GM23338 (cell line): ENCODE results near the gene TEX35. TPM values are rescaled to one million over a fixed set of nuclear protein-coding genes. Genes with fewer than 3 reads are reported as not detected.

Experiments
- ATAC-seq: fragments of 200-7000 bp; cut with Tn5 transposase; 3 replicates; pipeline ENCODE4 v1.9.1; 2020
- DNase-seq: peaks from one replicate; pipeline ENCODE4 v3.0.0-alpha.2; 2015; ENCODE audit warnings: low spot score
- H2AFZ ChIP-seq: fragments of 200-600 bp; sonication (generic); 2 replicates; pipeline ENCODE4 v1.8.0; 2016; ENCODE audit warnings: antibody characterized with exemption, mild to moderate bottlenecking, moderate library complexity
- H3F3A ChIP-seq: fragments of 200-600 bp; sonication (generic); replicated peaks from 2 replicates; pipeline ENCODE4 v1.8.0; 2017; ENCODE audit warnings: antibody characterized with exemption, mixed run types, low read depth
- H3K27ac ChIP-seq: fragments of 200-600 bp; sonication (generic); 2 replicates; pipeline ENCODE4 v1.6.1; 2016; ENCODE audit warnings: low read depth
- H3K27me3 ChIP-seq: fragments of 200-600 bp; sonication (generic); 2 replicates; pipeline ENCODE4 v1.8.0; 2016; ENCODE audit warnings: mild to moderate bottlenecking, mixed run types, moderate library complexity; ENCODE audit not compliant: insufficient read depth
- H3K36me3 ChIP-seq: fragments of 200-600 bp; sonication (generic); 2 replicates; pipeline ENCODE4 v1.8.0; 2016; ENCODE audit warnings: mild to moderate bottlenecking; ENCODE audit not compliant: insufficient read depth
- H3K4me1 ChIP-seq: fragments of 200-600 bp; sonication (generic); 2 replicates; pipeline ENCODE4 v1.8.0; 2016; ENCODE audit warnings: mild to moderate bottlenecking, moderate library complexity; ENCODE audit not compliant: insufficient read depth
- H3K4me2 ChIP-seq: fragments of 200-600 bp; sonication (generic); 2 replicates; pipeline ENCODE4 v1.7.1; 2017; ENCODE audit warnings: mixed run types
- H3K4me3 ChIP-seq: fragments of 200-600 bp; sonication (generic); 2 replicates; pipeline ENCODE4 v1.6.1; 2016; ENCODE audit warnings: mixed run types
- H3K79me2 ChIP-seq: fragments of 200-600 bp; sonication (generic); replicated peaks from 2 replicates; pipeline ENCODE4 v1.8.0; 2017; ENCODE audit warnings: mild to moderate bottlenecking; ENCODE audit not compliant: insufficient read depth
- H3K9me2 ChIP-seq: fragments of 200-600 bp; sonication (generic); 2 replicates; pipeline ENCODE4 v1.8.0; 2017; ENCODE audit not compliant: insufficient read depth
- H4K20me1 ChIP-seq: fragments of 200-600 bp; sonication (generic); replicated peaks from 2 replicates; pipeline ENCODE4 v1.8.0; 2017; ENCODE audit warnings: mild to moderate bottlenecking; ENCODE audit not compliant: insufficient read depth
- H3K27ac Mint-ChIP-seq: 2 replicates; pipeline ENCODE4 v1.8.0; 2020; ENCODE audit warnings: inconsistent platforms, mild to moderate bottlenecking, moderate library complexity, mixed read lengths
- H3K27me3 Mint-ChIP-seq: 3 replicates; pipeline ENCODE4 v1.8.0; 2022; ENCODE audit warnings: low read depth, mild to moderate bottlenecking, moderate library complexity, mixed read lengths, inconsistent platforms; ENCODE audit not compliant: insufficient read depth, poor library complexity
- H3K36me3 Mint-ChIP-seq: 3 replicates; pipeline ENCODE4 v1.8.0; 2021; ENCODE audit warnings: low read depth, mild to moderate bottlenecking, inconsistent platforms, moderate library complexity, mixed read lengths
- H3K4me1 Mint-ChIP-seq: 3 replicates; pipeline ENCODE4 v1.8.0; 2020; ENCODE audit warnings: mild to moderate bottlenecking, inconsistent platforms, mixed read lengths
- H3K4me3 Mint-ChIP-seq: 3 replicates; pipeline ENCODE4 v1.8.0; 2021; ENCODE audit warnings: moderate library complexity, mild to moderate bottlenecking, inconsistent platforms, mixed read lengths
- H3K9me3 Mint-ChIP-seq: 3 replicates; pipeline ENCODE4 v1.8.0; 2020; ENCODE audit warnings: moderate library complexity, mild to moderate bottlenecking, inconsistent platforms, mixed read lengths
- CTCF ChIP-seq, 2 experiments: fragments of 200-600 bp in 1 of 2; sonication (generic) in 1 of 2; conservative IDR thresholded peaks; 2 replicates each; pipeline versions ENCODE4 v1.5.1 to v1.6.1; 2016 to 2017; ENCODE audit warnings: antibody characterized with exemption in 2 of 2, low read depth in 2 of 2, mild to moderate bottlenecking in 2 of 2, moderate library complexity in 1 of 2
- EZH2 ChIP-seq: fragments of 200-600 bp; sonication (generic); IDR thresholded peaks from one replicate; pipeline ENCODE4 v1.8.0; 2017; ENCODE audit warnings: antibody characterized with exemption, mild to moderate bottlenecking, low read depth; ENCODE audit not compliant: unreplicated experiment
- NANOG ChIP-seq: IDR thresholded peaks from 2 replicates; pipeline ENCODE4 v1.6.1; 2016; ENCODE audit warnings: antibody characterized with exemption, borderline replicate concordance
- ZNF331 ChIP-seq: fragments of 250-450 bp; sonication (Bioruptor Pico); IDR thresholded peaks from 2 replicates; pipeline ENCODE4 v1.5.0; 2020; ENCODE audit warnings: low read depth, mild to moderate bottlenecking, moderate library complexity
- polyA plus RNA-seq: library from polyadenylated mRNA; unstranded; fragments of >200 nt; fragmentation: Nextera tagmentation; extraction: Ambion mirVana; gene quantifications from 2 replicates; pipeline ENCODE4 v1.2.1, GENCODE V29; 2016
- total RNA-seq: library from RNA; depleted of rRNA; stranded (reverse); fragments of >200 nt; shearing (Covaris generic); gene quantifications from 2 replicates; pipeline ENCODE4 v1.2.3, GENCODE V29; 2014
- TF ChIP-seq, protein P1 (sequence below): fragments of 250-450 bp; sonication (Bioruptor Pico); IDR thresholded peaks from 2 replicates; pipeline ENCODE4 v1.5.0; 2020; ENCODE audit warnings: mild to moderate bottlenecking, moderate library complexity

The TEX35 gene
- total and polyA plus RNA-seq, 2 experiments from 2014 or later, result not detected

DNA sequence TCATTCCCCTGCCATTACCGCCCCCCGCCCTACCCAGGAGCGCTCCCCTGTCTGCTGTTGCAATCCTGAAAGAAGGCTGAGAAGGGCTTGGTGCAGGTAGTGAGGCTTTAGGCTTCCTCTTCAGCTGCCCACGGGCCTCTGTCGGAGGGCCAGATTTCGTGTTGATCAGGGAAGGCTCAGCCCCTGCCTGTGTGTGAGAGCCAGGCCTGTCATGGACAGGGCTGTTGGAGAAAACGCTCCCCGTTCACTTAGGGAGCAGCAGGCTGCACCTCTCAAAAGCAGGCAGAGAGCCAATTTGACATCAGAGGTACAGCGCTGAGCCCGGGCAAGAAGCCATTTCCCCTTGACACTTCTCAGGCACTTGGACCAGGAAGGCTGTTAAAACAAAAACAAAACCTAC, 19.0 kb downstream of the TEX35 start (continued):
- TF ChIP-seq, protein P1, sequence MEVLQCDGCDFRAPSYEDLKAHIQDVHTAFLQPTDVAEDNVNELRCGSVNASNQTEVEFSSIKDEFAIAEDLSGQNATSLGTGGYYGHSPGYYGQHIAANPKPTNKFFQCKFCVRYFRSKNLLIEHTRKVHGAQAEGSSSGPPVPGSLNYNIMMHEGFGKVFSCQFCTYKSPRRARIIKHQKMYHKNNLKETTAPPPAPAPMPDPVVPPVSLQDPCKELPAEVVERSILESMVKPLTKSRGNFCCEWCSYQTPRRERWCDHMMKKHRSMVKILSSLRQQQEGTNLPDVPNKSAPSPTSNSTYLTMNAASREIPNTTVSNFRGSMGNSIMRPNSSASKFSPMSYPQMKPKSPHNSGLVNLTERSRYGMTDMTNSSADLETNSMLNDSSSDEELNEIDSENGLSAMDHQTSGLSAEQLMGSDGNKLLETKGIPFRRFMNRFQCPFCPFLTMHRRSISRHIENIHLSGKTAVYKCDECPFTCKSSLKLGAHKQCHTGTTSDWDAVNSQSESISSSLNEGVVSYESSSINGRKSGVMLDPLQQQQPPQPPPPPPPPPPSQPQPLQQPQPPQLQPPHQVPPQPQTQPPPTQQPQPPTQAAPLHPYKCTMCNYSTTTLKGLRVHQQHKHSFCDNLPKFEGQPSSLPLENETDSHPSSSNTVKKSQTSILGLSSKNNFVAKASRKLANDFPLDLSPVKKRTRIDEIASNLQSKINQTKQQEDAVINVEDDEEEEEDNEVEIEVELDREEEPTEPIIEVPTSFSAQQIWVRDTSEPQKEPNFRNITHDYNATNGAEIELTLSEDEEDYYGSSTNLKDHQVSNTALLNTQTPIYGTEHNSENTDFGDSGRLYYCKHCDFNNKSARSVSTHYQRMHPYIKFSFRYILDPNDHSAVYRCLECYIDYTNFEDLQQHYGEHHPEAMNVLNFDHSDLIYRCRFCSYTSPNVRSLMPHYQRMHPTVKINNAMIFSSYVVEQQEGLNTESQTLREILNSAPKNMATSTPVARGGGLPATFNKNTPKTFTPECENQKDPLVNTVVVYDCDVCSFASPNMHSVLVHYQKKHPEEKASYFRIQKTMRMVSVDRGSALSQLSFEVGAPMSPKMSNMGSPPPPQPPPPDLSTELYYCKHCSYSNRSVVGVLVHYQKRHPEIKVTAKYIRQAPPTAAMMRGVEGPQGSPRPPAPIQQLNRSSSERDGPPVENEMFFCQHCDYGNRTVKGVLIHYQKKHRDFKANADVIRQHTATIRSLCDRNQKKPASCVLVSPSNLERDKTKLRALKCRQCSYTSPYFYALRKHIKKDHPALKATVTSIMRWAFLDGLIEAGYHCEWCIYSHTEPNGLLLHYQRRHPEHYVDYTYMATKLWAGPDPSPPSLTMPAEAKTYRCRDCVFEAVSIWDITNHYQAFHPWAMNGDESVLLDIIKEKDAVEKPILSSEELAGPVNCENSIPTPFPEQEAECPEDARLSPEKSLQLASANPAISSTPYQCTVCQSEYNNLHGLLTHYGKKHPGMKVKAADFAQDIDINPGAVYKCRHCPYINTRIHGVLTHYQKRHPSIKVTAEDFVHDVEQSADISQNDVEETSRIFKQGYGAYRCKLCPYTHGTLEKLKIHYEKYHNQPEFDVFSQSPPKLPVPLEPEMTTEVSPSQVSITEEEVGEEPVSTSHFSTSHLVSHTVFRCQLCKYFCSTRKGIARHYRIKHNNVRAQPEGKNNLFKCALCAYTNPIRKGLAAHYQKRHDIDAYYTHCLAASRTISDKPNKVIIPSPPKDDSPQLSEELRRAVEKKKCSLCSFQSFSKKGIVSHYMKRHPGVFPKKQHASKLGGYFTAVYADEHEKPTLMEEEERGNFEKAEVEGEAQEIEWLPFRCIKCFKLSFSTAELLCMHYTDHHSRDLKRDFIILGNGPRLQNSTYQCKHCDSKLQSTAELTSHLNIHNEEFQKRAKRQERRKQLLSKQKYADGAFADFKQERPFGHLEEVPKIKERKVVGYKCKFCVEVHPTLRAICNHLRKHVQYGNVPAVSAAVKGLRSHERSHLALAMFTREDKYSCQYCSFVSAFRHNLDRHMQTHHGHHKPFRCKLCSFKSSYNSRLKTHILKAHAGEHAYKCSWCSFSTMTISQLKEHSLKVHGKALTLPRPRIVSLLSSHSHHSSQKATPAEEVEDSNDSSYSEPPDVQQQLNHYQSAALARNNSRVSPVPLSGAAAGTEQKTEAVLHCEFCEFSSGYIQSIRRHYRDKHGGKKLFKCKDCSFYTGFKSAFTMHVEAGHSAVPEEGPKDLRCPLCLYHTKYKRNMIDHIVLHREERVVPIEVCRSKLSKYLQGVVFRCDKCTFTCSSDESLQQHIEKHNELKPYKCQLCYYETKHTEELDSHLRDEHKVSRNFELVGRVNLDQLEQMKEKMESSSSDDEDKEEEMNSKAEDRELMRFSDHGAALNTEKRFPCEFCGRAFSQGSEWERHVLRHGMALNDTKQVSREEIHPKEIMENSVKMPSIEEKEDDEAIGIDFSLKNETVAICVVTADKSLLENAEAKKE (CRISPR knock-in tag), result no peak
- TF ChIP-seq EZH2, result no peak
- TF ChIP-seq NANOG, result no peak

DNA sequence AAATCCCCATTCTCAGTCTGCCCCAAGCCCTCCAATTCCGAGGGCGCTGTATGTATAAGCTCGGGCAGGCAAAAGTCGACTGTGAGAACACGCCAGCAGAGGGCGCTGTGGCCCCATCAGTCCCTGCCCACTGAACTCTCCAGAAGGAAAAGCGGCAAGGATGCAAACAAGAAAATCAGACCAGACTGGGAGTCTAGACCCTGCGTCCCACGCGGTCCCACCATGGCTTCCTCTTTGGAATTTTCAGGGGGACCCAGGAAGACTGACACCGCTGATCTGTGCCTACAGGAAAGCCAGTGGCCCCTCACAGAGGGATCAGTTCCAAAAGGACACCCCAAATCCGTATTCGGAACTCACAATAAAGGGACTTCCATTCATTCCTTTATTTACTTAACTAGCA, 19.5 kb downstream of the TEX35 start:
- Mint-ChIP-seq H3K9me3 (no peaks in the 10 kb centered on the region; the same call in 2 of the 3 replicates), H3K4me3 (no peak overlapping the region), H3K4me1 (no peaks in the 10 kb centered on the region; the same call in 2 of the 3 replicates), H3K36me3 (no peaks in the 10 kb centered on the region), H3K27ac (no peak overlapping the region), H3K27me3 (peaks cover 10% of the 10 kb centered on the region)
- Histone ChIP-seq H3K36me3 (no peaks in the 10 kb centered on the region), H2AFZ (peak overlapping the region; percentile 84), H3K79me2 (no peaks in the 10 kb centered on the region), H3F3A (no peaks in the 10 kb centered on the region), H3K27me3 (no peaks in the 10 kb centered on the region), H3K4me2 (peak overlapping the region; percentile 56), H3K9me2 (0 out of 2 replicates have a peak, but pooled peaks cover under 1% of the 10 kb centered on the region), H3K4me1 (no peaks in the 10 kb centered on the region), H3K4me3 (peak overlapping the region; percentile 28; the same call in 1 of the 2 replicates), H4K20me1 (no peaks in the 10 kb centered on the region), H3K27ac (no peak overlapping the region)
- TF ChIP-seq ZNF331 (CRISPR knock-in tag) (no peak), CTCF (conservative IDR thresholded peaks at IDR 0.05; ENCODE audit: low read depth in 2 of 2) (peak; percentile 93 to 98)
- ATAC-seq (peak; percentile 93), DNase-seq (peak; percentile 89)
